ENCODE results near the gene IER3. TPM values are rescaled to one million over a fixed set of nuclear protein-coding genes. Genes with fewer than 3 reads are reported as not detected.
A peak's percentile ranks its signal among the peaks of the same experiment; 100 is the strongest.
"Not testable (repeated sequence)": the region's sequence is repeated elsewhere in the genome, so short reads cannot be mapped to it uniquely, and the experiment has no call there.

IER3 gene
- total RNA-seq, 1 experiment from 2014 or later = 82.4 TPM

GRCh38 chr6:30722025-30722279 is 22.4 kb downstream of the IER3 start:
- ATAC-seq; H3K9me3 Mint-ChIP-seq; DNase-seq (ENCODE audit: low spot score); H3K27me3 Mint-ChIP-seq (ENCODE audit: low read depth): not testable (repeated sequence)
- ChIA-PET CTCF (interaction anchor here (0.5 to 6.0 kb wide), 11 partner anchors 10 to 109 kb away, joined by 3 to 54 read pairs (median 7); partner anchors contain the start of gene DHX16), POLR2A (interaction anchor here (0.8 to 2.0 kb wide), 4 partner anchors 23 to 107 kb away, joined by 4 to 7 read pairs (median 4); partner anchors contain the start of gene IER3)
- peak; percentile 57; the same call in 1 of the 2 replicates for TF ChIP-seq NFATC4 (CRISPR knock-in tag; IDR thresholded peaks at IDR 0.05)
- Mint-ChIP-seq H3K4me1 (peaks cover 48% of the 10 kb centered on the region), H3K36me3 (peaks cover 55% of the 10 kb centered on the region), H3K27ac (peak overlapping the region; percentile 97), H3K4me3 (peak overlapping the region; percentile 99)

GRCh38 chr6:30721198-30722024 is 22.9 kb downstream of the IER3 start:
- Mint-ChIP-seq H3K27me3 (ENCODE audit: low read depth) (no peaks in the 10 kb centered on the region), H3K4me1 (peaks cover 51% of the 10 kb centered on the region), H3K9me3 (no peaks in the 10 kb centered on the region), H3K27ac (peak overlapping the region; percentile 100), H3K4me3 (peak overlapping the region; percentile 99), H3K36me3 (peaks cover 55% of the 10 kb centered on the region)
- ChIA-PET POLR2A (interaction anchor here (0.6 to 2.0 kb wide), 7 partner anchors 18 to 107 kb away, joined by 4 to 8 read pairs (median 4); partner anchors contain the start of genes DHX16 and IER3), CTCF (interaction anchor here (0.5 to 6.0 kb wide), 12 partner anchors 10 to 255 kb away, joined by 3 to 54 read pairs (median 6); partner anchors contain the start of gene DHX16)
- ATAC-seq (peak; percentile 1), DNase-seq (ENCODE audit: low spot score) (peak; percentile 81)
- TF ChIP-seq TEAD4 (CRISPR knock-in tag; IDR thresholded peaks at IDR 0.05) = no peak
- TF ChIP-seq ETV6 (CRISPR knock-in tag; IDR thresholded peaks at IDR 0.05) = peak; percentile 17; the same call in 1 of the 2 replicates
- peak; percentile 77; the same call in 1 of the 2 replicates for TF ChIP-seq AR (CRISPR knock-in tag; IDR thresholded peaks at IDR 0.05)
- TF ChIP-seq ZNF138 (CRISPR knock-in tag; conservative IDR thresholded peaks at IDR 0.05) = no peak
- TF ChIP-seq NFE2L1 (CRISPR knock-in tag; IDR thresholded peaks at IDR 0.05) = no peak; the same call in 1 of the 2 replicates
- peak; percentile 90 for TF ChIP-seq ZNF671 (CRISPR knock-in tag; IDR thresholded peaks at IDR 0.05)
- peak; percentile 54; the same call in 1 of the 2 replicates for TF ChIP-seq ZBTB43 (CRISPR knock-in tag; IDR thresholded peaks at IDR 0.05)
- peak; percentile 47; the same call in 1 of the 2 replicates for TF ChIP-seq MYBL2 (CRISPR knock-in tag; IDR thresholded peaks at IDR 0.05)
- TF ChIP-seq TEAD1 (CRISPR knock-in tag; IDR thresholded peaks at IDR 0.05) = peak; percentile 75
- peak; percentile 88 for TF ChIP-seq SP1 (CRISPR knock-in tag; conservative IDR thresholded peaks at IDR 0.05)
- TF ChIP-seq ATF6 (CRISPR knock-in tag; IDR thresholded peaks at IDR 0.05) = no peak
- no peak for TF ChIP-seq CREB1 (CRISPR knock-in tag; IDR thresholded peaks at IDR 0.05)
- TF ChIP-seq GABPB1 (CRISPR knock-in tag; IDR thresholded peaks at IDR 0.05) = peak; percentile 62
- no peak for TF ChIP-seq NFYB (CRISPR knock-in tag; conservative IDR thresholded peaks at IDR 0.05; ENCODE audit: low read depth)
- peak; percentile 96 for TF ChIP-seq NFATC4 (CRISPR knock-in tag; IDR thresholded peaks at IDR 0.05)
- no peak for TF ChIP-seq ZSCAN18 (CRISPR knock-in tag; IDR thresholded peaks at IDR 0.05)
- TF ChIP-seq PRRX2 (CRISPR knock-in tag; IDR thresholded peaks at IDR 0.05) = peak; percentile 97
- no peak for TF ChIP-seq ZNF512 (CRISPR knock-in tag; IDR thresholded peaks at IDR 0.05; ENCODE audit: borderline replicate concordance)
- no peak for TF ChIP-seq IRF1 (CRISPR knock-in tag; IDR thresholded peaks at IDR 0.05)
- no peak for TF ChIP-seq E2F1 (CRISPR knock-in tag; IDR thresholded peaks at IDR 0.05)
- no peak for TF ChIP-seq NR2C2 (CRISPR knock-in tag; IDR thresholded peaks at IDR 0.05)
- no peak for TF ChIP-seq NR1H2 (CRISPR knock-in tag; IDR thresholded peaks at IDR 0.05)

Data from WTC11 (cell line).